Astrocyte (in vitro differentiated cells and primary cell): ENCODE measurements around the gene FRRS1. TPM values are rescaled to one million over a fixed set of nuclear protein-coding genes. Genes with fewer than 3 reads are reported as not detected.

ENCODE experiments used
- DNase-seq: peaks from one replicate; pipeline ENCODE4 v3.0.0-alpha.2; 2010; ENCODE audit warnings: low read depth
- FAIRE-seq: peaks from 2 replicates; lab custom pipeline; 2011; peaks lifted over from hg19 to GRCh38; lab: Jason Lieb, UNC
- H2AFZ ChIP-seq: 2 replicates; pipeline ENCODE4 v1.6.0; 2012; ENCODE audit warnings: low read depth, low read length, inconsistent platforms
- H3K27ac ChIP-seq: 2 replicates; pipeline ENCODE4 v1.5.1; 2011; ENCODE audit warnings: low read depth, low read length, inconsistent platforms
- H3K27me3 ChIP-seq: 2 replicates; pipeline ENCODE4 v1.6.0; 2011; ENCODE audit warnings: low read length, inconsistent platforms; ENCODE audit not compliant: insufficient read depth
- H3K36me3 ChIP-seq: 2 replicates; pipeline ENCODE4 v1.5.1; 2011; ENCODE audit warnings: low read length, inconsistent platforms; ENCODE audit not compliant: insufficient read depth
- H3K4me1 ChIP-seq: 2 replicates; pipeline ENCODE4 v1.5.1; 2011; ENCODE audit warnings: low read length, inconsistent platforms; ENCODE audit not compliant: insufficient read depth
- H3K4me2 ChIP-seq: 2 replicates; pipeline ENCODE4 v1.6.0; 2012; ENCODE audit warnings: low read length, inconsistent platforms
- H3K4me3 ChIP-seq: 2 replicates; pipeline ENCODE4 v1.5.1; 2011; ENCODE audit warnings: low read depth, mild to moderate bottlenecking, low read length, inconsistent platforms; ENCODE audit not compliant: insufficient read depth
- H3K79me2 ChIP-seq: 2 replicates; pipeline ENCODE4 v1.6.0; 2012; ENCODE audit warnings: mild to moderate bottlenecking, low read length, inconsistent platforms; ENCODE audit not compliant: insufficient read depth
- H3K9ac ChIP-seq: 2 replicates; pipeline ENCODE4 v1.6.0; 2012; ENCODE audit warnings: mild to moderate bottlenecking, low read length, inconsistent platforms
- H3K9me3 ChIP-seq: 2 replicates; pipeline ENCODE4 v1.5.1; 2012; ENCODE audit warnings: low read depth, mild to moderate bottlenecking, low read length, inconsistent platforms; ENCODE audit not compliant: insufficient read depth
- H4K20me1 ChIP-seq: 2 replicates; pipeline ENCODE4 v1.6.0; 2012; ENCODE audit warnings: low read length, inconsistent platforms; ENCODE audit not compliant: insufficient read depth
- H3K27ac Mint-ChIP-seq: one replicate; pipeline ENCODE4 v1.8.0; 2021; ENCODE audit warnings: mild to moderate bottlenecking, mixed read lengths; ENCODE audit not compliant: unreplicated experiment
- H3K27me3 Mint-ChIP-seq: one replicate; pipeline ENCODE4 v1.8.0; 2021; ENCODE audit warnings: low read depth, mixed read lengths; ENCODE audit not compliant: unreplicated experiment
- H3K36me3 Mint-ChIP-seq: one replicate; pipeline ENCODE4 v1.8.0; 2021; ENCODE audit warnings: low read depth, mixed read lengths; ENCODE audit not compliant: unreplicated experiment
- H3K4me1 Mint-ChIP-seq: one replicate; pipeline ENCODE4 v1.8.0; 2021; ENCODE audit warnings: low read depth, mixed read lengths; ENCODE audit not compliant: unreplicated experiment
- H3K4me3 Mint-ChIP-seq: one replicate; pipeline ENCODE4 v1.8.0; 2021; ENCODE audit warnings: mild to moderate bottlenecking, moderate library complexity, mixed read lengths; ENCODE audit not compliant: unreplicated experiment
- H3K9me3 Mint-ChIP-seq: one replicate; pipeline ENCODE4 v1.8.0; 2021; ENCODE audit warnings: mild to moderate bottlenecking, mixed read lengths; ENCODE audit not compliant: unreplicated experiment
- CTCF ChIP-seq: IDR thresholded peaks from 2 replicates; pipeline ENCODE4 v1.5.1; 2011; ENCODE audit warnings: low read depth, mild to moderate bottlenecking, inconsistent platforms, low read length, moderate library complexity; ENCODE audit not compliant: insufficient read depth
- EZH2 ChIP-seq: IDR thresholded peaks from 2 replicates; pipeline ENCODE4 v1.6.1; 2012; ENCODE audit warnings: mild to moderate bottlenecking, low read length, inconsistent platforms; ENCODE audit not compliant: insufficient read depth
- total RNA-seq: library from RNA; stranded (reverse); gene quantifications from 2 replicates; pipeline ENCODE4 v1.2.1, GENCODE V29; 2021

Gene FRRS1
- total RNA-seq, 1 donor from 2014 or later, result 4.5 TPM

- no peak for DNase-seq
- no peak for TF ChIP-seq EZH2
- TF ChIP-seq CTCF, result no peak
- H3K9me3 ChIP-seq, result no peaks in the 10 kb centered on the region
- no peaks in the 10 kb centered on the region for H4K20me1 ChIP-seq
- H3K27me3 ChIP-seq, result peaks cover 6% of the 10 kb centered on the region
- H3K36me3 ChIP-seq, result no peaks in the 10 kb centered on the region
- no peak overlapping the region for H3K27ac ChIP-seq
- no peak overlapping the region for H3K9ac ChIP-seq
- H3K4me2 ChIP-seq, result no peak overlapping the region
- Mint-ChIP-seq H3K4me1 (no peaks in the 10 kb centered on the region), H3K9me3 (peaks cover 6% of the 10 kb centered on the region), H3K27ac (no peak overlapping the region), H3K27me3 (peaks cover 6% of the 10 kb centered on the region), H3K4me3 (no peak overlapping the region), H3K36me3 (no peaks in the 10 kb centered on the region)
- H3K79me2 ChIP-seq, result no peaks in the 10 kb centered on the region
- no peaks in the 10 kb centered on the region for H3K4me1 ChIP-seq
- no peak overlapping the region for H2AFZ ChIP-seq
- H3K4me3 ChIP-seq, result no peak overlapping the region
- FAIRE-seq, result no peak
These were observed 17.7 kb upstream of the FRRS1 start for GRCh38 chr1:99784143-99784542.

- Histone ChIP-seq H3K9ac (no peak overlapping the region), H3K27me3 (peaks cover 3% of the 10 kb centered on the region), H3K79me2 (no peaks in the 10 kb centered on the region), H3K9me3 (no peaks in the 10 kb centered on the region), H3K36me3 (no peaks in the 10 kb centered on the region), H3K27ac (no peak overlapping the region), H4K20me1 (no peaks in the 10 kb centered on the region), H2AFZ (no peak overlapping the region), H3K4me1 (no peaks in the 10 kb centered on the region), H3K4me3 (no peak overlapping the region), H3K4me2 (no peak overlapping the region)
- Mint-ChIP-seq H3K27me3 (peaks cover 6% of the 10 kb centered on the region), H3K4me1 (no peaks in the 10 kb centered on the region), H3K27ac (no peak overlapping the region), H3K4me3 (no peak overlapping the region), H3K9me3 (peaks cover 2% of the 10 kb centered on the region), H3K36me3 (no peaks in the 10 kb centered on the region)
- no peak for FAIRE-seq
- DNase-seq, result no peak
- TF ChIP-seq EZH2 (no peak), CTCF (no peak)
These were observed 16.5 kb upstream of the FRRS1 start for GRCh38 chr1:99782920-99783319.

DNA sequence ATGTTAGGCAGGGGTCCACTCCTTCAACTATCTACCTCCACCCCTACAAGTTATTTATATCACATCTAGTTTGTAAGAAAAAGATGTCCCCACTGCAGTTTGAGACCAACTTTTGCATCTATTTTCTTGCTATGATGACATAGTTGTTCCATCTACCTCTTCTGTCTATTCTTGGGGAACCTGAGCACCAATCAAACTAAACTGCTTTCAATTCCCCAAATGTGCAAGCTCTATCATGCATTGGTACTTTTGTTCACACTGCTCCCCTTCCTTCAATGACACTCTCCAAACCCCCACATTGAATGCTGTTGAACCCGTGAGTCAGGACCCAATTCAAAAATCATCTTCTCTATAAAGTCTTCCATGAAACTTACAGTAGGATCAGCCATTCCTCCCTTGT lies 16.0 kb upstream of the FRRS1 start:
- Mint-ChIP-seq H3K4me1 (no peaks in the 10 kb centered on the region), H3K9me3 (peaks cover 2% of the 10 kb centered on the region), H3K36me3 (no peaks in the 10 kb centered on the region), H3K27ac (no peak overlapping the region), H3K4me3 (no peak overlapping the region), H3K27me3 (peaks cover 6% of the 10 kb centered on the region)
- FAIRE-seq (no peak), DNase-seq (no peak)
- Histone ChIP-seq H3K27ac (no peak overlapping the region), H4K20me1 (no peaks in the 10 kb centered on the region), H3K36me3 (no peaks in the 10 kb centered on the region), H3K4me1 (no peaks in the 10 kb centered on the region), H2AFZ (no peak overlapping the region), H3K79me2 (no peaks in the 10 kb centered on the region), H3K4me2 (no peak overlapping the region), H3K27me3 (peaks cover 3% of the 10 kb centered on the region), H3K9ac (no peak overlapping the region), H3K4me3 (no peak overlapping the region), H3K9me3 (no peaks in the 10 kb centered on the region)
- TF ChIP-seq EZH2, result no peak
- TF ChIP-seq CTCF, result no peak
